Hepatocyte (in vitro differentiated cells): ENCODE data around the gene HOXA6. TPM values are rescaled to one million over a fixed set of nuclear protein-coding genes. Genes with fewer than 3 reads are reported as not detected.

ENCODE experiments used
- DNase-seq: peaks from one replicate; pipeline ENCODE4 v3.0.0-alpha.2; 2016; ENCODE audit warnings: low spot score
- H2AFZ ChIP-seq: fragments of 200-600 bp; sonication (generic); 2 replicates; pipeline ENCODE4 v1.6.0; 2016; ENCODE audit warnings: antibody characterized with exemption, mild to moderate bottlenecking
- H3K27ac ChIP-seq: fragments of 200-600 bp; sonication (generic); 2 replicates; pipeline ENCODE4 v1.5.1; 2016; ENCODE audit warnings: mild to moderate bottlenecking
- H3K27me3 ChIP-seq: fragments of 200-600 bp; sonication (generic); 2 replicates; pipeline ENCODE4 v1.6.1; 2016
- H3K36me3 ChIP-seq: fragments of 200-600 bp; sonication (generic); replicated peaks from 2 replicates; pipeline ENCODE4 v1.5.1; 2016; ENCODE audit warnings: low read depth; ENCODE audit not compliant: insufficient read depth
- H3K4me1 ChIP-seq: fragments of 200-600 bp; sonication (generic); 2 replicates; pipeline ENCODE4 v1.5.1; 2016; ENCODE audit warnings: mild to moderate bottlenecking, moderate library complexity; ENCODE audit not compliant: insufficient read depth
- H3K4me2 ChIP-seq: fragments of 200-600 bp; sonication (generic); 2 replicates; pipeline ENCODE4 v1.6.0; 2016
- H3K4me3 ChIP-seq: fragments of 200-600 bp; sonication (generic); 2 replicates; pipeline ENCODE4 v1.5.1; 2016; ENCODE audit warnings: mild to moderate bottlenecking
- H3K79me2 ChIP-seq: fragments of 200-600 bp; sonication (generic); 2 replicates; pipeline ENCODE4 v1.6.0; 2017; ENCODE audit warnings: mild to moderate bottlenecking
- H3K9me2 ChIP-seq: fragments of 200-600 bp; sonication (generic); replicated peaks from 2 replicates; pipeline ENCODE4 v1.6.0; 2017; ENCODE audit warnings: mild to moderate bottlenecking; ENCODE audit not compliant: insufficient read depth
- H3K9me3 ChIP-seq: fragments of 200-600 bp; sonication (generic); 2 replicates; pipeline ENCODE4 v1.5.1; 2016; ENCODE audit warnings: low read depth, mild to moderate bottlenecking
- H4K20me1 ChIP-seq: fragments of 200-600 bp; sonication (generic); 2 replicates; pipeline ENCODE4 v1.6.0; 2016; ENCODE audit warnings: mild to moderate bottlenecking; ENCODE audit not compliant: insufficient read depth, poor library complexity, severe bottlenecking
- CTCF ChIP-seq: fragments of 200-600 bp; sonication (generic); IDR thresholded peaks from 2 replicates; pipeline ENCODE4 v1.5.1; 2016; ENCODE audit warnings: antibody characterized with exemption, mild to moderate bottlenecking; ENCODE audit not compliant: poor library complexity
- EZH2 ChIP-seq: fragments of 200-600 bp; sonication (generic); IDR thresholded peaks from 2 replicates; pipeline ENCODE4 v1.6.1; 2016; ENCODE audit warnings: antibody characterized with exemption, mild to moderate bottlenecking, borderline replicate concordance
- EZH2phosphoT487 ChIP-seq: fragments of 200-600 bp; sonication (generic); IDR thresholded peaks from one replicate; pipeline ENCODE4 v1.6.1; 2018; ENCODE audit warnings: antibody characterized with exemption, mild to moderate bottlenecking, low read depth, moderate library complexity; ENCODE audit not compliant: unreplicated experiment, severe bottlenecking
- WGBS: methylation state at CpG from one replicate; pipeline ENCODE4 v1.1.6; 2016; ENCODE audit warnings: low lambda C conversion rate; ENCODE audit errors: missing lambda C conversion rate; 5-methylcytosine and 5-hydroxymethylcytosine counted together
- polyA plus RNA-seq: library from polyadenylated mRNA; unstranded; fragments of >200 nt; fragmentation: Nextera tagmentation; extraction: Ambion mirVana; gene quantifications from 2 replicates; pipeline ENCODE4 v1.2.1, GENCODE V29; 2016
- total RNA-seq: library from RNA; depleted of rRNA; stranded (reverse); fragments of >200 nt; gene quantifications from 2 replicates; pipeline ENCODE4 v1.2.3, GENCODE V29; 2014

HOXA6 gene
- total and polyA plus RNA-seq, 2 experiments from 2014 or later, result 0.23 TPM; not detected in 1

- Histone ChIP-seq H2AFZ (no peak overlapping the region), H3K4me3 (peak overlapping the region; percentile 20), H4K20me1 (peaks cover 9% of the 10 kb centered on the region), H3K4me2 (peak overlapping the region; percentile 96), H3K9me3 (no peaks in the 10 kb centered on the region), H3K27ac (peak overlapping the region; percentile 96), H3K9me2 (no peaks in the 10 kb centered on the region), H3K4me1 (peaks cover 14% of the 10 kb centered on the region), H3K79me2 (peaks cover 90% of the 10 kb centered on the region), H3K27me3 (peaks cover 95% of the 10 kb centered on the region), H3K36me3 (no peaks in the 10 kb centered on the region)
- no peak for TF ChIP-seq CTCF
- 15% methylated on average over 38 of the region's 40 CpGs for WGBS
- DNase-seq, result no peak
Observed at GRCh38 chr7:27175626-27176523, 28.3 kb upstream of the HOXA6 start.

GRCh38 chr7:27174874-27175625, 27.5 kb upstream of the HOXA6 start:
- peaks cover 95% of the 10 kb centered on the region for H3K27me3 ChIP-seq
- peaks cover 6% of the 10 kb centered on the region for H3K4me1 ChIP-seq
- H3K36me3 ChIP-seq, result no peaks in the 10 kb centered on the region
- WGBS, result 31% methylated on average over 12 of the region's 12 CpGs
- H3K4me3 ChIP-seq, result peak overlapping the region; percentile 61
- no peak overlapping the region for H2AFZ ChIP-seq
- H3K79me2 ChIP-seq, result peaks cover 95% of the 10 kb centered on the region
- peaks cover 16% of the 10 kb centered on the region for H4K20me1 ChIP-seq
- peak overlapping the region; percentile 96 for H3K4me2 ChIP-seq
- no peaks in the 10 kb centered on the region for H3K9me3 ChIP-seq
- no peak for DNase-seq
- peak overlapping the region; percentile 96 for H3K27ac ChIP-seq
- no peaks in the 10 kb centered on the region for H3K9me2 ChIP-seq
- TF ChIP-seq EZH2phosphoT487 (peak; percentile 21), CTCF (no peak), EZH2 (no peak)

GRCh38 chr7:27173956-27174873, 26.6 kb upstream of the HOXA6 start, which contains the start of gene HOXA10:
HOXA10 (minus strand) TSS chr7:27174320; CDS start chr7:27174306, 14 bp downstream.
- Histone ChIP-seq H3K4me3 (peak within 1 kb of the TSS; percentile 61), H3K79me2 (peaks cover 99% of the 10 kb centered on the region), H3K4me2 (peak within 1 kb of the TSS; percentile 96), H4K20me1 (peaks cover 16% of the 10 kb centered on the region), H3K9me2 (no peaks in the 10 kb centered on the region), H3K36me3 (no peaks in the 10 kb centered on the region), H2AFZ (peak within 1 kb of the TSS; percentile 45), H3K27ac (peak within 1 kb of the TSS; percentile 96), H3K9me3 (no peaks in the 10 kb centered on the region), H3K4me1 (peaks cover 9% of the 10 kb centered on the region), H3K27me3 (peaks cover 99% of the 10 kb centered on the region)
- no peak for DNase-seq
- no peak for TF ChIP-seq EZH2
- no peak for TF ChIP-seq CTCF
- no peak for TF ChIP-seq EZH2phosphoT487
- WGBS, result 10% methylated on average over 58 of the region's 82 CpGs
